Erythroblast (primary cell): ENCODE data around the gene ZDHHC23.

Source experiments
- GATA1 ChIP-seq: IDR thresholded peaks from 2 replicates; pipeline ENCODE4 v1.6.1; 2011; ENCODE audit warnings: low read depth, mild to moderate bottlenecking, control low read depth, low read length, moderate library complexity
- POLR2A ChIP-seq: IDR thresholded peaks from 2 replicates; pipeline ENCODE4 v1.6.1; 2011; ENCODE audit warnings: mild to moderate bottlenecking, low read length

- TF ChIP-seq GATA1 (no peak), POLR2A (no peak)
These were observed 35.7 kb downstream of the ZDHHC23 start for GRCh38 chr3:113983544-113983943.
